HEK293 (cell line): Measurements from ENCODE around the gene C17orf58.

ENCODE experiments used
- CTCF ChIA-PET: fragments of 350-600 bp; formaldehyde crosslinking; extraction: SDS; loops from one replicate; lab custom pipeline; 2021; ENCODE audit warnings: antibody characterized with exemption; lab: Yijun Ruan, JAX
- POLR2A ChIA-PET: fragments of 300-600 bp; formaldehyde crosslinking; extraction: SDS; loops from one replicate; lab custom pipeline; 2020; ENCODE audit warnings: antibody characterized with exemption, inconsistent platforms; lab: Yijun Ruan, JAX
- H3K27ac ChIP-seq: fragments of 200-500 bp; sonication (Bioruptor generic); 2 replicates; pipeline ENCODE4 v1.5.1; 2014; ENCODE audit warnings: low read depth, low read length, control low read depth, inconsistent platforms; ENCODE audit errors: extremely low read depth
- H3K36me3 ChIP-seq, 2 experiments: fragments of 200-500 bp in 1 of 2; sonication (Bioruptor generic) in 1 of 2; 1 replicate in 1 of 2; 2 replicates in 1 of 2; pipeline ENCODE4 v1.5.1; 2014 to 2017; ENCODE audit warnings: inconsistent platforms in 2 of 2, low read length in 2 of 2; ENCODE audit not compliant: control insufficient read depth in 2 of 2, insufficient read depth in 1 of 2
- H3K4me1 ChIP-seq: fragments of 200-500 bp; sonication (Bioruptor generic); 2 replicates; pipeline ENCODE4 v1.5.1; 2014; ENCODE audit warnings: mild to moderate bottlenecking, low read length, inconsistent platforms; ENCODE audit not compliant: control insufficient read depth, insufficient read depth
- H3K4me3 ChIP-seq: 2 replicates; pipeline ENCODE4 v1.5.1; 2011; ENCODE audit warnings: low read depth, mild to moderate bottlenecking, control low read depth, low read length, moderate library complexity
- H3K9me3 ChIP-seq: fragments of 200-500 bp; sonication (Bioruptor generic); 2 replicates; pipeline ENCODE4 v1.5.1; 2014; ENCODE audit warnings: low read depth, low read length, inconsistent platforms; ENCODE audit not compliant: control insufficient read depth, insufficient read depth
- IKZF3 ChIP-seq: fragments of 450-650 bp; IDR thresholded peaks from 2 replicates; pipeline ENCODE4 v1.5.0; 2018; ENCODE audit warnings: missing biosample characterization, mild to moderate bottlenecking, missing genetic modification characterization, moderate library complexity
- KLF1 ChIP-seq: fragments of 450-650 bp; formaldehyde crosslinking; IDR thresholded peaks from 2 replicates; pipeline ENCODE4 v1.5.1; 2016; ENCODE audit warnings: missing biosample characterization, missing genetic modification characterization
- KLF7 ChIP-seq: fragments of 450-650 bp; formaldehyde crosslinking; IDR thresholded peaks from 2 replicates; pipeline ENCODE4 v1.5.1; 2016; ENCODE audit warnings: missing biosample characterization, missing genetic modification characterization, borderline replicate concordance
- KLF9 ChIP-seq: fragments of 450-650 bp; formaldehyde crosslinking; IDR thresholded peaks from 2 replicates; pipeline ENCODE4 v1.5.1; 2016; ENCODE audit warnings: missing biosample characterization, missing genetic modification characterization, low read depth
- MYNN ChIP-seq: fragments of 450-650 bp; formaldehyde crosslinking; IDR thresholded peaks from 2 replicates; pipeline ENCODE4 v1.5.1; 2016; ENCODE audit warnings: missing biosample characterization, missing genetic modification characterization, borderline replicate concordance
- ZBTB48 ChIP-seq: fragments of 450-650 bp; formaldehyde crosslinking; IDR thresholded peaks from 2 replicates; pipeline ENCODE4 v1.5.1; 2016; ENCODE audit warnings: missing biosample characterization, missing genetic modification characterization
- ZBTB7A ChIP-seq: fragments of 450-650 bp; formaldehyde crosslinking; IDR thresholded peaks from 2 replicates; pipeline ENCODE4 v1.5.1; 2016; ENCODE audit warnings: low read depth, missing biosample characterization, missing genetic modification characterization
- ZBTB8A ChIP-seq: fragments of 450-650 bp; formaldehyde crosslinking; IDR thresholded peaks from 2 replicates; pipeline ENCODE4 v1.5.1; 2016; ENCODE audit warnings: missing biosample characterization, missing genetic modification characterization
- ZIC2 ChIP-seq: fragments of 450-650 bp; formaldehyde crosslinking; IDR thresholded peaks from 2 replicates; pipeline ENCODE4 v1.5.1; 2016; ENCODE audit warnings: missing biosample characterization, missing genetic modification characterization
- ZNF114 ChIP-seq: fragments of 450-650 bp; formaldehyde crosslinking; IDR thresholded peaks from 2 replicates; pipeline ENCODE4 v1.5.0; 2017; ENCODE audit warnings: missing biosample characterization, missing genetic modification characterization
- ZNF16 ChIP-seq: fragments of 450-650 bp; formaldehyde crosslinking; IDR thresholded peaks from 2 replicates; pipeline ENCODE4 v1.5.1; 2016; ENCODE audit warnings: low read depth, missing biosample characterization, missing genetic modification characterization
- ZNF211 ChIP-seq: fragments of 450-650 bp; formaldehyde crosslinking; IDR thresholded peaks from 2 replicates; pipeline ENCODE4 v1.5.1; 2016; ENCODE audit warnings: low read depth, missing biosample characterization, missing genetic modification characterization
- ZNF223 ChIP-seq: fragments of 450-650 bp; formaldehyde crosslinking; IDR thresholded peaks from 2 replicates; pipeline ENCODE4 v1.5.1; 2016; ENCODE audit warnings: missing biosample characterization, missing genetic modification characterization
- ZNF239 ChIP-seq: fragments of 450-650 bp; formaldehyde crosslinking; IDR thresholded peaks from 2 replicates; pipeline ENCODE4 v1.5.1; 2016; ENCODE audit warnings: missing biosample characterization, missing genetic modification characterization
- ZNF274 ChIP-seq, 2 experiments: fragments of 200-500 bp in 1 of 2; fragments of 450-650 bp in 1 of 2; sonication (Bioruptor generic) in 1 of 2; formaldehyde crosslinking in 1 of 2; IDR thresholded peaks; 2 replicates each; pipeline versions ENCODE4 v1.5.1 to v1.6.1; 2014 to 2016; ENCODE audit warnings: borderline replicate concordance in 1 of 2, inconsistent platforms in 1 of 2, low read length in 1 of 2, missing biosample characterization in 1 of 2, missing genetic modification characterization in 1 of 2
- ZNF302 ChIP-seq: fragments of 450-650 bp; formaldehyde crosslinking; IDR thresholded peaks from 2 replicates; pipeline ENCODE4 v1.5.1; 2016; ENCODE audit warnings: missing biosample characterization, missing genetic modification characterization, low read depth
- ZNF549 ChIP-seq: fragments of 450-650 bp; IDR thresholded peaks from 2 replicates; pipeline ENCODE4 v1.5.1; 2018; ENCODE audit warnings: missing biosample characterization, missing genetic modification characterization, mild to moderate bottlenecking, inconsistent platforms, moderate library complexity
- ZNF561 ChIP-seq: fragments of 450-650 bp; IDR thresholded peaks from 2 replicates; pipeline ENCODE4 v1.5.1; 2018; ENCODE audit warnings: missing biosample characterization, missing genetic modification characterization, borderline replicate concordance
- ZNF660 ChIP-seq: fragments of 450-650 bp; IDR thresholded peaks from 2 replicates; pipeline ENCODE4 v1.5.1; 2018; ENCODE audit warnings: missing biosample characterization, mild to moderate bottlenecking, missing genetic modification characterization
- ZNF677 ChIP-seq: fragments of 450-650 bp; IDR thresholded peaks from 2 replicates; pipeline ENCODE4 v1.5.0; 2018; ENCODE audit warnings: missing biosample characterization, mild to moderate bottlenecking, missing genetic modification characterization, moderate library complexity
- ZNF707 ChIP-seq: fragments of 450-650 bp; formaldehyde crosslinking; IDR thresholded peaks from 2 replicates; pipeline ENCODE4 v1.5.1; 2016; ENCODE audit warnings: missing biosample characterization, missing genetic modification characterization
- ZNF776 ChIP-seq: fragments of 450-650 bp; formaldehyde crosslinking; IDR thresholded peaks from 2 replicates; pipeline ENCODE4 v1.5.0; 2017; ENCODE audit warnings: missing biosample characterization, missing genetic modification characterization, borderline replicate concordance
- ZNF777 ChIP-seq: fragments of 450-650 bp; formaldehyde crosslinking; IDR thresholded peaks from 2 replicates; pipeline ENCODE4 v1.5.1; 2017; ENCODE audit warnings: missing biosample characterization, missing genetic modification characterization, borderline replicate concordance
- TF ChIP-seq, protein P1 (sequence below): fragments of 450-650 bp; formaldehyde crosslinking; IDR thresholded peaks from 2 replicates; pipeline ENCODE4 v1.5.1; 2016; ENCODE audit warnings: missing biosample characterization, missing genetic modification characterization
- TF ChIP-seq, protein P2 (sequence below): fragments of 450-650 bp; formaldehyde crosslinking; IDR thresholded peaks from 2 replicates; pipeline ENCODE4 v1.5.1; 2017; ENCODE audit warnings: missing biosample characterization, missing genetic modification characterization

C17orf58 gene

DNA sequence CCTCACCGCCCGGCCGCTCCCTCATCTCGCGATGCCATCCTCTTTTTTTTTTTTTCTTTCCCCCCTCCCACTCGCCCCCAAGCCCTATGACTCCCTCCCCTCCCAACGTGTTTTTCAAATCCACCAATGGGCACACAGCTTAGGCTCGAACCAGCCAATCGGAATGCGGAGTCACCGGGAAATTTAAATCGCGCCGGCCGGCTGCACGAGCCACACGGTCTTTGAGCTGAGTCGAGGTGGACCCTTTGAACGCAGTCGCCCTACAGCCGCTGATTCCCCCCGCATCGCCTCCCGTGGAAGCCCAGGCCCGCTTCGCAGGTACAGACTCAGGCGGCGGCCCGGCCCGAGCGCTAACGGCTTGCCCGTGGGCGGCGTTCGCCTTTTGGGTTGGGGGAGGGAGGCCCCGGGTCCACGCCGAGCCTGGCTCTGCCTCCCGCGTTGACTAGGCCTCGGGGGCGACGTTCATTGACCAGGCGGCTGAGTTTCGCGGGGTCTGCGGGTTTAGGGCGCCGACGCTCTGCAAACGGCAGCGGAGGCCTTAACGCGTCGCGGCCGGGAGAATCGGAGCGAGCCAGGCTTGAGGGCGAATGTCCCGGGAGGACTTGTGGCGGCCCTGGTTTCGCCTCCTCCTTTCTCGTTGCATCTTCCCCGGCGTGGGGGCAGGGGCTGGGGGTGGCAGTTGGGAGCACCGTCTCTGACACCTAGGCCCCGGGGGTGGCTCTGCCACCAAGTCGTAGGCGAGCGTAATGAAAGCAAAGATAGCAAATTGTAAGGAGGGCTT is 39.4 kb upstream of the C17orf58 start, which contains the start of gene KPNA2 (continued):
- TF ChIP-seq ZNF223 (tag by site-specific recombination), result no peak
- TF ChIP-seq ZNF114 (tag by site-specific recombination), result no peak
- TF ChIP-seq ZNF549 (tag by site-specific recombination), result no peak
- TF ChIP-seq, all 188 proteins: peak for 61

DNA sequence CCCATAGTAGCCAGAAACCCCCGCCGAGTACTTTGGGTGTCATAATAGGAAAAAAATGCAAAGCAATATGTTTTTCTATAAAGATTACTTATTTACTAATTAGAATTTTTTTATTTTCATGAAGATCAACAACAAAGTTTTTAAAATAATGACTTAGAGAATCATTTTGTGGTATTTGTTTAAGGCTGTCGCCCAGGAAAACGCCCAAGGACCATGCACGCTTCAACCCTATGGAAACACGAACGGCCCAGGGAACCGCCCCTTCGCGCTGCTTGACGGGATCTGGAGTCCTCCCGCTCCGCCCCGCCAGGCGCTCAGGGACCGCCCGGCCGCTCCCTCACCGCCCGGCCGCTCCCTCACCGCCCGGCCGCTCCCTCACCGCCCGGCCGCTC is 38.9 kb upstream of the C17orf58 start:
- ChIA-PET POLR2A (interaction anchor here (0.6 to 3.1 kb wide), 15 partner anchors 11 to 477 kb away, joined by 3 to 40 read pairs (median 6); partner anchors contain the start of genes C17orf58, PRKAR1A and WIPI1), CTCF (no interaction called here)
- Histone ChIP-seq H3K4me1 (peaks cover 11% of the 10 kb centered on the region; the same call in 1 of the 2 replicates), H3K27ac (no peak overlapping the region), H3K4me3 (no peak overlapping the region), H3K9me3 (no peaks in the 10 kb centered on the region), H3K36me3 (peaks cover 32 to 40% of the 10 kb centered on the region in 2 experiments)
- TF ChIP-seq ZIC2 (tag by site-specific recombination), result 0 out of 2 replicates have a peak, but pooled peaks have one; percentile 4
- TF ChIP-seq ZBTB8A (tag by site-specific recombination), result peak; percentile 91
- peak; percentile 89 for TF ChIP-seq KLF1 (tag by site-specific recombination)
- TF ChIP-seq, protein P1, sequence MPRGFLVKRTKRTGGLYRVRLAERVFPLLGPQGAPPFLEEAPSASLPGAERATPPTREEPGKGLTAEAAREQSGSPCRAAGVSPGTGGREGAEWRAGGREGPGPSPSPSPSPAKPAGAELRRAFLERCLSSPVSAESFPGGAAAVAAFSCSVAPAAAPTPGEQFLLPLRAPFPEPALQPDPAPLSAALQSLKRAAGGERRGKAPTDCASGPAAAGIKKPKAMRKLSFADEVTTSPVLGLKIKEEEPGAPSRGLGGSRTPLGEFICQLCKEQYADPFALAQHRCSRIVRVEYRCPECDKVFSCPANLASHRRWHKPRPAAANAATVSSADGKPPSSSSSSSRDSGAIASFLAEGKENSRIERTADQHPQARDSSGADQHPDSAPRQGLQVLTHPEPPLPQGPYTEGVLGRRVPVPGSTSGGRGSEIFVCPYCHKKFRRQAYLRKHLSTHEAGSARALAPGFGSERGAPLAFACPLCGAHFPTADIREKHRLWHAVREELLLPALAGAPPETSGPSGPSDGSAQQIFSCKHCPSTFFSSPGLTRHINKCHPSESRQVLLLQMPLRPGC (tag by site-specific recombination), result no peak
- TF ChIP-seq ZNF302 (tag by site-specific recombination), result no peak
- peak; percentile 68; the same call in 1 of the 2 replicates for TF ChIP-seq KLF7 (tag by site-specific recombination)
- no peak for TF ChIP-seq ZNF16
- no peak for TF ChIP-seq ZNF776 (tag by site-specific recombination)
- no peak for TF ChIP-seq ZNF777
- TF ChIP-seq, protein P2, sequence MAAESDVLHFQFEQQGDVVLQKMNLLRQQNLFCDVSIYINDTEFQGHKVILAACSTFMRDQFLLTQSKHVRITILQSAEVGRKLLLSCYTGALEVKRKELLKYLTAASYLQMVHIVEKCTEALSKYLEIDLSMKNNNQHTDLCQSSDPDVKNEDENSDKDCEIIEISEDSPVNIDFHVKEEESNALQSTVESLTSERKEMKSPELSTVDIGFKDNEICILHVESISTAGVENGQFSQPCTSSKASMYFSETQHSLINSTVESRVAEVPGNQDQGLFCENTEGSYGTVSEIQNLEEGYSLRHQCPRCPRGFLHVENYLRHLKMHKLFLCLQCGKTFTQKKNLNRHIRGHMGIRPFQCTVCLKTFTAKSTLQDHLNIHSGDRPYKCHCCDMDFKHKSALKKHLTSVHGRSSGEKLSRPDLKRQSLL (tag by site-specific recombination), result peak; percentile 57; the same call in 1 of the 2 replicates
- peak; percentile 62; the same call in 1 of the 2 replicates for TF ChIP-seq ZNF561 (tag by site-specific recombination)
- TF ChIP-seq IKZF3, result peak; percentile 82; the same call in 1 of the 2 replicates
- no peak for TF ChIP-seq MYNN
- peak; percentile 78; the same call in 1 of the 2 replicates for TF ChIP-seq ZBTB48 (tag by site-specific recombination)
- no peak for TF ChIP-seq ZBTB7A (tag by site-specific recombination)
- no peak for TF ChIP-seq ZNF707 (tag by site-specific recombination)
- TF ChIP-seq ZNF274 (IDR thresholded peaks at IDR 0.05; ENCODE audit: low read length), result no peak
- no peak for TF ChIP-seq ZNF274 (tag by site-specific recombination; IDR thresholded peaks at IDR 0.05; ENCODE audit: borderline replicate concordance)
- peak; percentile 52 for TF ChIP-seq KLF9
- no peak for TF ChIP-seq ZNF239 (tag by site-specific recombination)
- 0 out of 2 replicates have a peak, but pooled peaks have one; percentile 17 for TF ChIP-seq ZNF660
- TF ChIP-seq ZNF211 (tag by site-specific recombination), result no peak
- TF ChIP-seq ZNF114 (tag by site-specific recombination), result no peak
- no peak for TF ChIP-seq ZNF677 (tag by site-specific recombination)
